Pons (tissue), 1 donor: ENCODE results near the gene LRP1.

Source experiments
- DNase-seq: peaks from one replicate; pipeline ENCODE4 v3.0.0-alpha.2; 2016; ENCODE audit warnings: low spot score

Gene LRP1

DNA sequence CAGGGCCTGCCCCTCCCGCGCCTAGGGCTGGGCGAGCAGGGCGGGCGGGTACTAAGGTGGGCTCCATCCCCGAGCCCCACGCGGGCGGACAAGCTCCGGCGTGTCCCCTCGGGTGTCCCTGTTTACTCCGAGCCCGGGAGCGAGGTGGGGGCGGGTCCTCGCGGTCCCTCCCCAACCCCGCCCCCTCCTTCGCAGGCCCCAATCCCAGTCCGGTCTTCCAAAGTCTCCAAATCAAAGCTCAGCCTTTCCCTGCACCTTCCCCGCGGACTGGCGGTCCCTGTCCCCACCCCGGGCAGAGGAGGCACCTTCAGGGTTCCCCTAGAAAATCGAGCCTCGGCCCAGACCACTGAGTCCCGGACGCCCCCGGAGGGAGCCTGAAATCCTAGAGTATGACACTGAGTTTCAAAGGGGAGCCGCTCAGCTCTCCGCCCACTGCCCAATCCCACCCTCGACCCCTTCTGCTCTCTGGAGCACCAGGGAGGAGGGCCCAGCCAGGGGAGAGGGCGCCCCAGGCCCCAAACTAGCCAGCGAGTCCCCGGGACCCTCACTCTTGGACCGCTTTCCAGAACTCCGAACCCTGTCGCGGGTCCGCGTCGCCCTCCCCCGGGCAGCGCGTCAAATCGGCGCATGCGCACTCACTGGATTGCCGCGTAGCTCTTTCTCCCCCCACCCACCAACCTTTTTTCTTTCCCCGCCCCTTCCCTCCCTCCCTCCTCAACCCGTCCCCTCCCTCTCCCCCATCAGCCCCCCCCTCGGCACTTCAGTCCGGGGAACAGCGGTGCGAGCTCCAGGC lies at the start of gene LRP1:
Gene LRP1 (plus strand): TSS at position 758 of the 793 bp plus-strand sequence. CDS start 482 bp downstream, outside the sequence.
- peak; percentile 65 for DNase-seq

DNA sequence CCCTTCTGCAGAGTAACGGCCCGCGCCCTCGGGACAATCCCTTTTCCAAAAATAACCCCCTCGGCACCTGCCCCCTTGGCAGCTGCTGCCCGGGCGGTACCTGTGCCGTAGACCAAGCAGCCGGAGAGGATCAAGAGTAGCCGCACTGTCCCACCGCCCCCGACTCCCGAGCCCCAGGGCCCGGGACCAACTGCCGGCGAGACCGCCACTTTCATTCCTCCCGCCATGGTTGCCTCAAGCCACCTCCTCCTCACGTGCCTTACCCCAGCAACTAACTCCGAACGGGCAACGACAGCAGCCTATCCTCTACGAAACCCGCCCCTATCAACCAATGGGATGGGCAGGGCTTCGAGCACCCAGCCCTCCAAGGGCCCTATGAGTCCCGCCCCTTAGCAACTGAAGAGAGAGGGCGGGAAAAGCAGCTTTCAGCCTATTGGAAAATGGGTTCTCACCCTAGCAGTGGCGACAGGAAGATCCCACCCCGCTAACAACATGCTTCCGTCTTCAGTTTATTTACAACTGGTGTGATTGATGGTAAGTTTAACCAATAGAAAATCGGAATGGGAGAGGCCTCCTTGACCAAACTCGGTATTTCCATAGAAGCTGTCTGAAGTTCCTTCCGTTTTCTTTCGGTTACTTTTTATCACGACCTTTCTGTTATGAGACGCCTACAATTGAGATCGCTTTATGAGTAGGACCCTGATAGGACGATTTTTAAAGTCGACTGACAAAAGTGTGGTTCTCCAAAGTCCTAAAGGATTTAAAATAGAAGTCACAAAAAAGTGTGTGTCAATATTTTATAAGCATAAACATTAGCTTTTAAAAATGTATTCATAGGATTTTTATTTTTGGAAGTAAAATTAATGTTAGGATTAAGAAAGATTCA lies 49.5 kb upstream of the LRP1 start, which contains the start of gene NEMP1:
Gene NEMP1 (minus strand): TSS at position 273 of the 886 bp plus-strand sequence. CDS start 46 bp downstream, at position 227.
- DNase-seq: peak; percentile 100

DNA sequence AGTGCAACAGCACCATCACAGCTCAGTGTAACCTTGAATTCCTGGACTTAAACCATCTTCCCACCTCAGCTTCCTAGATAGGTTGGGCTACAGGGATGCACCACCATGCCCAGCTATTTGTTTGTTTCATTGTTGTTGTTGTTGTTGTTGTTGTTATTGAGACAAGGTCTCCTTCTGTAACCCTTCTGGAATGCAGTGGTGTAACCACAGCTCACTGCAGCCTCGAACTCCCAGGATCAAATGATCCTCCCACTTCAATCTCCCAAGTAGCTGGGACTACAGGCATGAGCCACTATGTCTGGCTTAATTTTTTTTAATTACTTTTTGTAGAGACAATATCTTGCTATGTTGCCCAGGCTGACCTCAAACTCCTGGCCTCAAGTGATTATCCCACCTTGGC lies 48.5 kb upstream of the LRP1 start:
- no peak for DNase-seq

DNA sequence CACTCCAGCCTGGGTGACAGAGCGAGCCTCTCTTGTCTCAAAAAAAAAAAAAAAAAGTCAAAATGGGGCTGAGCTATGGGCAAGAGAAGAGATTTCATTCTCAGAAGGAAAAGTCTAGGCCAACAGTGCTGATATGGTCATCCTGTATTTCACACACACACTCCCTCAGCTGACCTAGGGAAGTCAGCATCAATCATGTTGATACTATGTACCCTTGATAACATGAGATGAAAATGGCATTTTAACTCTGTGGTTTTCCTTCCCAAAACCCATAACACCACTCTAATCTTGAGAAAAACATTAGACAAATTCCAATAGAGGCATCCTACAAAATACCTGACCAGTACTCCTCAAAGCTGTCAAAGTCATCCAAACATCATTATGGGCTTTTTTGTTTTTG lies 47.4 kb upstream of the LRP1 start:
- no peak for DNase-seq

DNA sequence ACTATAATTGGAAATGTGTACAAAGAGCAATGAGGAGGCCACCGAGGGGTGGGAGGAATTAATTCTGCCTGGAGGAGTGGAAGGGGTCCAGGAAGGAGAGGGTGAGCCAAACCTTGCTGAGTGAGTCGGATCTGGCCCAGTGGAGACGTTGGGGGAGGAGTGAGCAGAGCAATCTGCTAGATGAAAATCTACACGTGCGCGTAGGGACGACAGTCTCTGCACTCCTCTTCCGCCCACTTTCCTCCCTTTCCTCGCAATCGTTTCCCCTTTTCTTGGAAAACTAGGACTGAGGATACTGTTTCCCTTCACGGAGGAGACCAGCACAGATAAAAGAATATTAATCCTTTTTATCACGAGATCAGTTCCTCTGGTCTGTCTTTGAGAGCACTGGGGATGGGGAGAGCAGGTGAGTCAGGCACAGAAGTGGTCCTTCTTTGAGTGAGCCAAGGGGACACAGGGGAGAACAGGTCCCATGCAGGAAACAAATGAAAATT lies 42.2 kb upstream of the LRP1 start:
- DNase-seq: peak; percentile 15

DNA sequence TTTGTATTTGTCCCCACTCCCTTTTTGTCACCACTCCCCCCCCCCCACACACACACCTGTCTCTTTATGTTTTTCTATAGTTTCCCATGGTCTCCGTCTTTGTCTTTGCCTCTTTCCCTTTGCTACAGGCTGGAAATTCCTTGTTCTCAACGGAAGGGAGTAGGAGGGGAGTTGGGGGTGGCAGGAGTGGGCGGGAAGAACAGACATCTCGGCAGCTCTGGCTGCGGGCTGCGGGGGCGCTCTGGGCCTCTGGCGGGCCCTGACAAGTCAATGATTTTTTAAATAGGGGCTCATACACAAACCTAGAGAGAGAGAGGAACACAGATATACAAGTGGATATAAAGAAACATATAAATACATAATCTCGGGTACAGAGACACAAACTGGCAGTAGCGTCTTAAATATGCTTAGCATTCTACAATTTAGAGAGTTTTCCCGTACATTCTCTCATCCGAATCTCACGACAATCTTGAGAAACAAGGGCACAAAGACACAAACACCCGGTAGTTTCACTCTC lies 41.7 kb upstream of the LRP1 start:
- peak; percentile 36 for DNase-seq

DNA sequence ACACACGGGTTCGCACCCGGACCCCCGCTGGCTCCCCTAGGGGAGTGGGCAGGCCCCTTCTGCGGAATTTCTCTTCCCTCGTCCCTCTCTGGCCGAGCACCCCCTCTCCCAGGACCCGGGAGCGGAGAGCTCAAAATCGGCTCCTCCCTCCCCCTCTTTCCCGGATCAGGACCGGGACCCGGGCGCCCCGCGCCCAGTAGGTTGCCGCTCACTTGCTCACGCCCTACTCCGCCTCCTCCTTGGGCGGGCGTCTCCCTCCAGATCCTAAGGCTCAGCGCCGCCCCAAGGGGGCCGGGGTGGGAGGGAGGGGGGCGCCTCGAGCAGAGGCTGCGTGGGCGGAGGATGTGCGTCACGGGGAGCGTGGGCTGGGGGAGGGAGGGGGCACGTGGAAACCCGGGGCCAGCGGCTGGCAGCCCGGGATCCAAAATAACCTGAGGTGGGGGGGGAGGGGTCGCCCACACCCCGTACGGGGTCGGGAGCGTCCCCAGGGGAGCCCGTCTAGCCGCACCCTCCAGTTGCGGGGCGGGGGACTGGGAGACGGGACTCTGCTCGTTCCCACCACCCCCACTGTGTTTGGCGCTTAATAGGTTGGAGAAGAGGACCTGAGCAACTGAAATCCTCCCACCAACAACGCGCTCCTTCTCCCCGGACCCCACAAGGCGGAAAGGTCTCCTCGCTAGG lies 41.1 kb upstream of the LRP1 start:
- DNase-seq: peak; percentile 66

DNA sequence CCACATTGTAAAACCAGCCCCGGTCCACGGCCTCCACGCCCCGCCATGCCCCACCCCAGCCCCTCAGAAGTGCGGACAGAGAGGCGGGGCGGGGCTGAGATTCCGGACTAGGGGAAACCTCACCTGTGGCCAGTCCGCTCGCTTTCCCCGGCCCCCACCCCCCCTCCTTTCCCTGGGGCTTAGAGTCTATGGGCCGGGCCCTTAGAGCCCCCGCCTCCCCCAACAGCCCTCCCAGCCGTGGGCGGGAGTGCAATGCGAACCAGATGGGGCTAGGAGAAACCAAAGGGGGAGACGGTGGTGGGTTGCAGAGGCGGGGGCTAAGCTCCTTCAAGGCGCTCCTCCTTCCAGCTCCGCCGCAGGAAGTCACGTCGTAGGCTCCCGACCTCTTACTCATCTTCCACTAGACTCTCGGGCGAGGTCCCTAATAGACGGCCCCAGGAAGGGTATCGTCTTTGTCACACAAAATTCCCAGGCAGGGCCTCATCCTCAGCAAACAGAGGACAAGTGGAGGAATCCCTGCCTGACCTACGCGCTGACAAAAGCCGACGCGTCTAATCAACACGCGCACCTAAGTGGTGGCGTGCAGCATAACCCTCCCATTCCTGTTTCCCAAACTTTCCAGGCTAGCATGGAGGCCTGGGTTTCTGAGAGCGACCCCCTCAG lies 40.5 kb upstream of the LRP1 start:
- DNase-seq: peak; percentile 38

DNA sequence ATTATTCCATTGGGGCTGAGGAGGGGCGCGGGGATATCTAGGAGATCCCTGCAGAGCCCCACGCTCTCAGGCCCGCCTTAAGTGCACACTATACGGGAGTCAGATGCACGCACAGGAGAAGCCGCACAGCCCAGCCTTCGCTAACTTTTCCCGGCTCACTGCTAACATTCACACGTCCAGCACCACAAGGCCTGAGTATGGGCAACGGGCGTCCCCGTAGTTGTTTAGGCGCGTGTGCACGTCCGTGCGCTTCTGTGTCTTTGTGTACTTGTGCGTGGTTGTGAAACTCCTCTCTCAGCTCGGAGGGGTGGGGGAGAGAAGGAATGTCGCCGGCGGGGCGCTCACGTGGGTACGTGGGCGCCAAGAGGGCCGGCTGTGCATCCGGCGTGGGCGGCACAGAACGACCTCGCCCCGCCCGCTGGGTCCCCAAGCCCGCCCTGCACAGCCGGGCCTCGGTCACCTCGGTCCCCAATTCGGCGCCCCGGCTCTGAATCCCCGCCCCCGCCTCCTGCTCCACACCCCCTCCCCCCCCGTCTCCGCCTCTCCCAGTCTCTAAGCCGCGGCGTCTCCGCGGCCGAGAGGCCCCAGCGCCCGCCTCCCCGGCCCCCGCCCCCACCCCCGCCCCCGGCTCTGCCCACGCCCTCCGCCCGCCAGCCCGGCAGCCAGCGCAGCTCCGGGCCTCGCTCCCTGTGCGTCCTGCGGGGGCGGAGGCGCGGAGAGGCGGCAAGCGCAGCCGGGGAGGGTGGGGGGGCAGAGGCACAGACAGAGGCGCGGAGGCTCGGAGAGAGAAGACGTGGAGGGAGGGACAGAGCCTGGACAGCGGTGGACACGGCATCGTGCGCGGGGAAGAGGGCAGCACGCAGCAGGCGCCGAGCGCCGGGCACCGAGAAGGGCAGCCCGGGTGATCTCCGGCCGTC lies 39.7 kb upstream of the LRP1 start, which contains the start of gene NAB2:
Gene NAB2 (plus strand): TSS at position 761 of the 917 bp plus-strand sequence. CDS start 158 bp downstream, outside the sequence.
- peak; percentile 89 for DNase-seq

DNA sequence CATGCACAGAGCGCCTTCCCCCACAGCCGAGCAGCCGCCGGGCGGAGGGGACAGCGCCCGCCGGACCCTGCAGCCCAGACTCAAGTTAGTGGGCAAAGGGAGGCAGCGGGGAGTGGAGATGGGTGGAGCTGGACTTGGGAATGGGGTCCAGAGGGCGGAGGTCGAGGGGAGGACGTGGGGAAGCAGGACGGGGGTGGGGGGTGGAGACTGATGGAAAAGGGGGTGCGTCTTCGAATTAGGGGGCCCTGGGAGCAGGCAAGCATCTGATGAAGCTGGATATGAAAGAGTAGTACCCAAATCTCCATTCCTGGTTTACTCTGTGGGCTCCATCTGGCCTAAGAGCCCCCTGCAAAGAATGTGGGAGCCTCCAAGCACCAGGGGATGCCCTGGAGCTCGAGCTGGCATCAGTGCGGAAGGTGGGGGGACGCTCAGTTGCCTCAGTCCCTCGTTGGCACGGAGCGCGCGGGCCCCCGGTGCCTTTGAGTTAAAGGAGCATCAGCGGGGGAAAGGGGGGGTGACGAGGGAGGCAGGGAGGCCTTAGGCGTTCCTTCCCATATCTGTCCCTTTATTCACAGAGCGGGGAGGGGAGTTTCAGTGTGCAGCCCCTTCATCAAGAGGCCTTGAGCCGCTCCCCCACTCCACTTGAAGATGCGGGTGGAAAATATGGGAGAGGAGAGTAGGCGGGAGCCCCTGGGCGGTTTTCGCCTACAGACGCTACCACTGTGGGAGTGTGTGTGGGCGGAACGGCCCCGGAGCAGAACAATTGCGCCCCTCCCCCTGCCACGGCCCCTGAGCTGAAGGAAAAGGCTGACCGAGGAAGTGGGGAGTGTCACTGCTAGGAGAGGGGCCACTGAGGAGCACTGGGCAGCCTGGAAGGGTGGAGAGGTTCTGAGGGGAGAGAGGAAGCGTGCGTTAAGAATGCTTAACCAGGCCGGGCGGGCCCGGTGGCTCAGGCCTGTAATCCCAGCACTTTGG lies 38.7 kb upstream of the LRP1 start:
- peak; percentile 53 for DNase-seq

DNA sequence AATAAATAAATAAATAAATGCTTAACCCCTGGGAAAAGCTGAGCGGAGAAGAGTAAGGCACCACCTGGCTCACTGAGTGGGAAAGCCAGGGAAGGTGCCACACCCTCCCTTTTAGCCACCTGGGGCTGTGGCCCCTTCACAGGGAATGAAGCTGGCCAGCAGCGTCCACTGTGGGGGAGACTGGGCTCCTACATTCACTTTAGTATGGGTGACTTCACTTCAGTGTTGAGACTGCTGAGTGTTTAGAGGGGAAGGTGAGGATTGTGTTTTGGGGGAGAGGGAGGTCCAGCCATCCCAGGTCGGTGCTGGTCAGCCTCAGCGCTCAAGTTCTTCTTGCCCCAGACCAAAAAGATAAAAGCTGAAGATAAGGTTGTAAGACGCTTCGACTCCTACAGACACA lies 37.8 kb upstream of the LRP1 start:
- DNase-seq: no peak

DNA sequence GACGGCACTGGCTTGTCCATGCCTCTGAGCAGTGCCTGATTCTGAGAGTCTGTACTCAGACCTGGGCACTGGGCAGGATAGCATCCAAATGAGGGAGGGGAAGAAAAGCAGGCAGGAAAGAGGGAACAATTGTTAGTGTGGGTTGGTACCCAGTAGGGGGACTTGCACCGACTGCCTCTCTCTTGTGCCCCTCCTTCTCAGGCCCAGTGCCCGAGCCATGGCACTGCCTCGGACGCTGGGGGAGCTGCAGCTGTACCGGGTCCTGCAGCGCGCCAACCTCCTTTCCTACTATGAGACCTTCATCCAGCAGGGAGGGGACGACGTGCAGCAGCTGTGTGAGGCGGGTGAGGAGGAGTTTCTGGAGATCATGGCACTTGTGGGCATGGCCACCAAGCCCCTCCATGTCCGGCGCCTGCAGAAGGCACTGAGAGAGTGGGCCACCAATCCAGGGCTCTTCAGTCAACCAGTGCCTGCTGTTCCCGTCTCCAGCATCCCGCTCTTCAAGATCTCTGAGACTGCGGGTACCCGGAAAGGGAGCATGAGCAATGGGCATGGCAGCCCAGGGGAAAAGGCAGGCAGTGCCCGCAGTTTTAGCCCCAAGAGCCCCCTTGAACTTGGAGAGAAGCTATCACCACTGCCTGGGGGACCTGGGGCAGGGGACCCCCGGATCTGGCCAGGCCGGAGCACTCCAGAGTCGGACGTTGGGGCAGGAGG lies 37.2 kb upstream of the LRP1 start:
- DNase-seq: peak; percentile 61

DNA sequence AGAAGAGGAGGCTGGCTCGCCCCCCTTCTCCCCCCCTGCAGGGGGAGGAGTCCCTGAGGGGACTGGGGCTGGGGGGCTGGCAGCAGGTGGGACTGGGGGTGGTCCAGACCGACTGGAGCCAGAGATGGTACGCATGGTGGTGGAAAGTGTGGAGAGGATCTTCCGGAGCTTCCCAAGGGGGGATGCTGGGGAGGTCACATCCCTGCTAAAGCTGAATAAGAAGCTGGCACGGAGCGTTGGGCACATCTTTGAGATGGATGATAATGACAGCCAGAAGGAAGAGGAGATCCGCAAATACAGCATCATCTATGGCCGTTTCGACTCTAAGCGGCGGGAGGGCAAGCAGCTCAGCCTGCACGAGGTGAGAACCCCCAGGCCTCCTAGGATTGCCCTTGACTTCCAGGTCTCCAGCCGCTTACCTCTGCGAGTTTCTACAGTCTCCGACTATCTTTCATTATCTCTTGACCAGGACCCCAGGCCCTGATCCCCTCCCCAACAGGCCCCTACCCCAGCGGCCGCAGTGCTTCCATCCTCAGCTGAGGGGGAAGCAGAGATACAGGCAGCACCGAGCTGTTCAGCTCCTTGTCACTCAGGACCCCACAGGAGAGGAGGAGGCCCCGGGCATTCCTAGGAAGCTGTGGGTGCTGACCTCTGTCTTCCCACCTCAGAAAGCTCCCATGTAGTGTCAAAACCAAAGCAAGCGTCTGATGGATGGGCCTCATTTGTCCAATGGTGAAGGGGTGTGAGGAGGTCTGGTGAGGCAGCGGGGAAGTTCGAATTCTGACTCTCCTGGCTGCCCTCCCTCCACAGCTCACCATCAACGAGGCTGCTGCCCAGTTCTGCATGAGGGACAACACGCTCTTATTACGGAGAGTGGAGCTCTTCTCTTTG lies 36.4 kb upstream of the LRP1 start:
- DNase-seq: no peak

DNA sequence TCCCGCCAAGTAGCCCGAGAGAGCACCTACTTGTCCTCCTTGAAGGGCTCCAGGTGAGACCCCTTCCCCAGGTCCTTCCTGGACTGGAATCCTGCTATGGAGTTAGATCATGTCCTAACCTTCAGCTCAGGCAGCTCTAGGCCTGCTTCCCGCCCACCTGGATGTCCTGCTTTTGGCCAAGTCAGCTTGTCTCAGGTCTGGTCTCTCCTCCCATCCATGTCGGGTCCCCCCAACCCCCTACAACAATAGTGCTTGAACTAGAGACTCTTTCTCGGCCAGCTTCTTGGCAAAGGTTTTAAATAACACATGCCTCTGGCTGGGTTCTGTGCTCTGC lies 35.8 kb upstream of the LRP1 start:
- no peak for DNase-seq

DNA sequence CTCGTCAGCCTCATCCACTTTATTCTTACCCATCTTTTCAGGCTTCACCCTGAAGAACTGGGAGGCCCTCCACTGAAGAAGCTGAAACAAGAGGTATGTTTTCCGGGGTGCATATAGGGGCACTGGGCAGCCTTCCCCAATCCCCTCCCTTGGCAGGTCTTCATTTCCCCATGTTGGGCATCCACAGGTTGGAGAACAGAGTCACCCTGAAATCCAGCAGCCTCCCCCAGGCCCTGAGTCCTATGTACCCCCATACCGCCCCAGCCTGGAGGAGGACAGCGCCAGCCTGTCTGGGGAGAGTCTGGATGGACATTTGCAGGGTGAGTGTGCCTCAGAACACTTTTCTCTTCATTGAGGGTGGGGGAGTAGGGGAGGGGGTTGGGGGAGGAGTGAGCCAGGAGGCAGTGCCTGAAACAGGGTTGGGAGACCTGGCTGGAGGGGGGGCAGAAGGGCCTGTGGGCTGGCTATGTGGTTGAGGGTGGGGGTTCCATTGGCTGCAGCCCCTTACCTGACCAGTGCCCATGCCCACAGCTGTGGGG lies 35.3 kb upstream of the LRP1 start:
- DNase-seq: no peak

DNA sequence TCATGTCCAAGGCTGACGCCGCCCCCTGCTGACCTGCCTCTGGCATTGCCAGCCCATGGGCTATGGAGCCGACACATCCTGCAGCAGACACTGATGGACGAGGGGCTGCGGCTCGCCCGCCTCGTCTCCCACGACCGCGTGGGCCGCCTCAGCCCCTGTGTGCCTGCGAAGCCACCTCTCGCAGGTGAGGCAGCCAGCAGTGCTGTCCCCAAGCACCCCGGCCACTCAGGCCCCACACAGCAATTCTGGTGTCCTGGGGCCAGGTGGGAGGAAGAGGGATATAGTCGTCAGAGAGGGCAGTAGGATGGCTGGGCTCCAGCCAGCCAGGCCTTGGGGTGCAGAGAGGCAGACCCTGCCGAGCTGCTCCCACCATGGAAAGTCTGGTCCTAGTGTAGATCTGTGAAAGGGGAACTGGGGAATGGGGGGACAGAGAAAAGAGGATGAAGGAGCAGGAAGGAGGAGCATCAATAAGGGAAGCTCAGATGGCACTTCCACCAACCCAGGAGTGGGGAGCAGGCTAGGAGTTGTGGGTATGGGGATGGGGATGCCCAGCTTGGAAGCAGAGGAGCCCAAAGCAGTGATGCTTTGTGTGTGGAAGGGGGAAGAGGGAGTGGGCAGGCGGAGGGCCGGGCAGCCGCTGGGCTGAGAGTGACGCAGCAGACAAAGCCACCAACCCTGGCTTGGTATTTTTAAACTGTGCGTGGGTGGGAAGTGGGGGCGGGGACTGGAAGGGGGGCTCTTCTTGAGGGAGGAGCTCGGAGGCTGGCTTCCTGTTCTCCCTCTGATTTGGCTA lies 34.7 kb upstream of the LRP1 start:
- no peak for DNase-seq
